Uterus (tissue), 2 donors: Measurements from ENCODE around the gene CCDC136.

ENCODE experiments used
- POLR2A ChIP-seq, 2 donors: fragments of 450-650 bp; IDR thresholded peaks; one replicate each; pipeline ENCODE4 v1.6.1; 2016; ENCODE audit warnings: antibody characterized with exemption in 2 of 2, mild to moderate bottlenecking in 1 of 2, moderate library complexity in 1 of 2
- TF ChIP-seq, protein P1 (sequence below), 4 experiments: fragments of 200-600 bp in 2 of 4; fragments of 450-650 bp in 2 of 4; sonication (generic) in 2 of 4; IDR thresholded peaks; one replicate each; pipeline ENCODE4 v1.5.1; 2016 to 2019; ENCODE audit warnings: antibody characterized with exemption in 4 of 4, mild to moderate bottlenecking in 2 of 4, moderate library complexity in 1 of 4

DNA sequence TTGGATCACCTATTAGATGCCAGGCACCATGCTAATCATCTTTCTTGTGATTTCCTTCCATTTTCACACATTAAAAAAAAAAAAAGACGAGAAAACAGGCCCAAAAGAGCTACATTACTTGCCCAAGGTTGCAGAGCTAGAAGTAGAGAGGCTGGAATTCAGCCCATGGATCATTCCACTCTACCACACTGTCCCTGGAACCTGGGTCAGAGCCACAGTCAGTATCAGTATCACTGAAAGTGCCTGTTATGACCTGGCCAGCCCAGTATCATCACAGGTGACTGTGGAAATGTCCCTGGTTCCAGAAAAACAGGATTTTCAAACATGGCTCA is 35.1 kb downstream of the CCDC136 start:
- TF ChIP-seq, protein P1, sequence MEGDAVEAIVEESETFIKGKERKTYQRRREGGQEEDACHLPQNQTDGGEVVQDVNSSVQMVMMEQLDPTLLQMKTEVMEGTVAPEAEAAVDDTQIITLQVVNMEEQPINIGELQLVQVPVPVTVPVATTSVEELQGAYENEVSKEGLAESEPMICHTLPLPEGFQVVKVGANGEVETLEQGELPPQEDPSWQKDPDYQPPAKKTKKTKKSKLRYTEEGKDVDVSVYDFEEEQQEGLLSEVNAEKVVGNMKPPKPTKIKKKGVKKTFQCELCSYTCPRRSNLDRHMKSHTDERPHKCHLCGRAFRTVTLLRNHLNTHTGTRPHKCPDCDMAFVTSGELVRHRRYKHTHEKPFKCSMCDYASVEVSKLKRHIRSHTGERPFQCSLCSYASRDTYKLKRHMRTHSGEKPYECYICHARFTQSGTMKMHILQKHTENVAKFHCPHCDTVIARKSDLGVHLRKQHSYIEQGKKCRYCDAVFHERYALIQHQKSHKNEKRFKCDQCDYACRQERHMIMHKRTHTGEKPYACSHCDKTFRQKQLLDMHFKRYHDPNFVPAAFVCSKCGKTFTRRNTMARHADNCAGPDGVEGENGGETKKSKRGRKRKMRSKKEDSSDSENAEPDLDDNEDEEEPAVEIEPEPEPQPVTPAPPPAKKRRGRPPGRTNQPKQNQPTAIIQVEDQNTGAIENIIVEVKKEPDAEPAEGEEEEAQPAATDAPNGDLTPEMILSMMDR (IDR thresholded peaks at IDR 0.05), result no peak
- TF ChIP-seq POLR2A (IDR thresholded peaks at IDR 0.05), result no peak
